ENCODE results near the gene TMEM129.
A peak's percentile ranks its signal among the peaks of the same experiment; 100 is the strongest.

TMEM129 gene

GRCh38 chr4:1740021-1740545 lies 19.0 kb upstream of the TMEM129 start:
- no peak for TF ChIP-seq ZNF776 (tag by site-specific recombination; IDR thresholded peaks at IDR 0.05; ENCODE audit: borderline replicate concordance)
- no peak for TF ChIP-seq SCRT2 (tag by site-specific recombination; IDR thresholded peaks at IDR 0.05)
- no peak for TF ChIP-seq ZNF341 (tag by site-specific recombination; IDR thresholded peaks at IDR 0.05; ENCODE audit: low read depth)
- TF ChIP-seq ZNF266 (tag by site-specific recombination; IDR thresholded peaks at IDR 0.05; ENCODE audit: low read depth), result no peak
- Histone ChIP-seq H3K4me3 (ENCODE audit: low read depth, low read length) (no peak overlapping the region), H3K27ac (ENCODE audit: extremely low read depth, low read depth, low read length) (no peak overlapping the region), H3K9me3 (ENCODE audit: control insufficient read depth, insufficient read depth, low read depth, low read length) (no peaks in the 10 kb centered on the region), H3K4me1 (ENCODE audit: control insufficient read depth, insufficient read depth, low read length) (no peaks in the 10 kb centered on the region), H3K36me3 (ENCODE audit: control insufficient read depth in 2 of 2, insufficient read depth in 1 of 2, low read length in 2 of 2) (peaks cover 10 to 95% of the 10 kb centered on the region in 2 experiments; a peak in 2 of 3 replicates)
- ChIA-PET CTCF (interaction anchor here (0.7 kb wide), 1 partner anchor 57 kb away, joined by 4 read pairs; no protein-coding TSS in a partner anchor), POLR2A (no interaction called here)

GRCh38 chr4:1739358-1739757 lies 18.2 kb upstream of the TMEM129 start:
- H3K4me3 ChIP-seq (ENCODE audit: low read depth, low read length), result no peak overlapping the region
- CTCF ChIA-PET, result interaction anchor here (0.6 to 0.9 kb wide), 3 partner anchors 9 to 57 kb away, joined by 3 to 5 read pairs (median 4); no protein-coding TSS in a partner anchor
- TF ChIP-seq ZBTB10 (tag by site-specific recombination; IDR thresholded peaks at IDR 0.05), result no peak
- TF ChIP-seq ZNF23 (tag by site-specific recombination; IDR thresholded peaks at IDR 0.05; ENCODE audit: borderline replicate concordance), result no peak
- TF ChIP-seq SCRT2 (tag by site-specific recombination; IDR thresholded peaks at IDR 0.05), result peak; percentile 45; the same call in 1 of the 2 replicates
- POLR2A ChIA-PET, result interaction anchor here (0.8 kb wide), 1 partner anchor 61 kb away, joined by 3 read pairs; no protein-coding TSS in a partner anchor
- no peaks in the 10 kb centered on the region for H3K9me3 ChIP-seq (ENCODE audit: control insufficient read depth, insufficient read depth, low read depth, low read length)
- peaks cover 14 to 95% of the 10 kb centered on the region in 2 experiments; a peak in 2 of 3 replicates for H3K36me3 ChIP-seq (ENCODE audit: control insufficient read depth in 2 of 2, insufficient read depth in 1 of 2, low read length in 2 of 2)
- H3K27ac ChIP-seq (ENCODE audit: extremely low read depth, low read depth, low read length), result no peak overlapping the region
- H3K4me1 ChIP-seq (ENCODE audit: control insufficient read depth, insufficient read depth, low read length), result no peaks in the 10 kb centered on the region

GRCh38 chr4:1738410-1738809 lies 17.3 kb upstream of the TMEM129 start:
- TF ChIP-seq PATZ1 (tag by site-specific recombination; IDR thresholded peaks at IDR 0.05) (no peak), ZNF561 (tag by site-specific recombination; IDR thresholded peaks at IDR 0.05; ENCODE audit: borderline replicate concordance) (peak; percentile 61; the same call in 1 of the 2 replicates), ZNF585B (tag by site-specific recombination; IDR thresholded peaks at IDR 0.05) (no peak), SETDB1 (IDR thresholded peaks at IDR 0.05; ENCODE audit: insufficient read length, low read length) (peak; percentile 83)
- Histone ChIP-seq H3K4me1 (ENCODE audit: control insufficient read depth, insufficient read depth, low read length) (no peaks in the 10 kb centered on the region), H3K4me3 (ENCODE audit: low read depth, low read length) (no peak overlapping the region), H3K9me3 (ENCODE audit: control insufficient read depth, insufficient read depth, low read depth, low read length) (no peaks in the 10 kb centered on the region), H3K36me3 (ENCODE audit: control insufficient read depth in 2 of 2, insufficient read depth in 1 of 2, low read length in 2 of 2) (peaks cover 17 to 95% of the 10 kb centered on the region in 2 experiments; a peak in 2 of 3 replicates), H3K27ac (ENCODE audit: extremely low read depth, low read depth, low read length) (no peak overlapping the region)
- ChIA-PET POLR2A (no interaction called here), CTCF (no interaction called here)

- H3K4me1 ChIP-seq (ENCODE audit: control insufficient read depth, insufficient read depth, low read length), result no peaks in the 10 kb centered on the region
- H3K27ac ChIP-seq (ENCODE audit: extremely low read depth, low read depth, low read length), result no peak overlapping the region
- H3K36me3 ChIP-seq (ENCODE audit: control insufficient read depth in 2 of 2, insufficient read depth in 1 of 2, low read length in 2 of 2), result peaks cover 17 to 100% of the 10 kb centered on the region in 2 experiments; a peak in 2 of 3 replicates
- H3K4me3 ChIP-seq (ENCODE audit: low read depth, low read length), result no peak overlapping the region
- CTCF ChIA-PET, result no interaction called here
- no peaks in the 10 kb centered on the region for H3K9me3 ChIP-seq (ENCODE audit: control insufficient read depth, insufficient read depth, low read depth, low read length)
- POLR2A ChIA-PET, result interaction anchor here (0.6 kb wide), 1 partner anchor 131 kb away, joined by 6 read pairs; no protein-coding TSS in a partner anchor
- TF ChIP-seq ZNF157 (tag by site-specific recombination; IDR thresholded peaks at IDR 0.05) (no peak), PRDM6 (tag by site-specific recombination; IDR thresholded peaks at IDR 0.05) (no peak), OSR2 (tag by site-specific recombination; IDR thresholded peaks at IDR 0.05) (no peak), WT1 (tag by site-specific recombination; IDR thresholded peaks at IDR 0.05) (no peak), ZNF548 (tag by site-specific recombination; IDR thresholded peaks at IDR 0.05) (no peak), ZNF280C (tag by site-specific recombination; IDR thresholded peaks at IDR 0.05) (no peak), ZNF629 (tag by site-specific recombination; IDR thresholded peaks at IDR 0.05) (no peak), ZFP69B (tag by site-specific recombination; IDR thresholded peaks at IDR 0.05) (no peak), ZNF416 (tag by site-specific recombination; IDR thresholded peaks at IDR 0.05) (no peak)
These were observed 16.5 kb upstream of the TMEM129 start for GRCh38 chr4:1737666-1738065.
